H4 (cell line): ENCODE results near the gene ARMH3. TPM values are rescaled to one million over a fixed set of nuclear protein-coding genes. Genes with fewer than 3 reads are reported as not detected.

Experiments used
- DNase-seq: peaks from one replicate; pipeline ENCODE4 v3.0.0-alpha.2; 2015; ENCODE audit warnings: low spot score
- total RNA-seq: library from RNA; depleted of rRNA; stranded (reverse); fragments of >200 nt; shearing (Covaris generic); gene quantifications from 2 replicates; pipeline ENCODE4 v1.2.3, GENCODE V29; 2014

Gene ARMH3
- total RNA-seq, 1 experiment from 2014 or later, result 6.3 TPM

GRCh38 chr10:101832325-101832771 lies 223.6 kb downstream of the ARMH3 start:
- no peak for DNase-seq

GRCh38 chr10:101831169-101831811 lies 224.7 kb downstream of the ARMH3 start:
- no peak for DNase-seq

DNA sequence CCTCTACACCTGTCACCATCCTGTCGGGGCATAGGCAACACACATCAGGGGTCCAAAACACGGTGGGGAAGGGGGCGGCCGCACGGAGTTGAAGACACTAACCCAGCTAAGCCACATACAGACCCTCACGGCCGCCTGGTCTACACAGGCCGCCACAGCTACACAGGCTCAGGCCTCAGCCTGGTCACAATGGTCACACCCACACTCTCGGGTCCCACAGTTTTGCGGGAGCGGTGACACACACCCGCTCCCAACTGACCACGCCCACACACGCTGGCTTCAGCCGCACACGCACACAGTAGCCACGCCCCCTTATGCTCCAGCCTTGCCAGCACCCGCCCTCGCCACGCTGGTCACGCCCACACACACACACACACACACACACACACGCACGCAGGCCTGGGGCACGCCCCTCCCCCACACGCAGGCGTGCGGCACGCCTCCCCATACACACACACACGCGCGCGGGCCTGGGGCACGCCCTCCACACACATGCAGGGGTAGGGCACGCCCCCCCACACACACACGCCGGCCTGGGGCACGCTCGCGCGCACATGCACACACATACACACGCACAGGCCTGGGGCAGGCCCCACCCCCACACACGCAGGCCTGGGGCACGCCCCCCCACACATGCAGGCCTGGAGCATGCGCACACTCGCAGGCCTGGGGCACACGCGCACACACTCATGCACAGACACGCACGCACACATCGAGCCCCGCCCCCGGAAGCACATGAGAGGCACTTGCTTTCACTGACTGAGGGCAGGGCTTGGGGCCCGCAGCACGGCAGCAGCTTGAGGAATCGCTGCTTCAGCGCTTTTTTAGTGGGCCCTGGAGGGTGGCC lies 225.4 kb downstream of the ARMH3 start:
- DNase-seq, result peak; percentile 41

DNA sequence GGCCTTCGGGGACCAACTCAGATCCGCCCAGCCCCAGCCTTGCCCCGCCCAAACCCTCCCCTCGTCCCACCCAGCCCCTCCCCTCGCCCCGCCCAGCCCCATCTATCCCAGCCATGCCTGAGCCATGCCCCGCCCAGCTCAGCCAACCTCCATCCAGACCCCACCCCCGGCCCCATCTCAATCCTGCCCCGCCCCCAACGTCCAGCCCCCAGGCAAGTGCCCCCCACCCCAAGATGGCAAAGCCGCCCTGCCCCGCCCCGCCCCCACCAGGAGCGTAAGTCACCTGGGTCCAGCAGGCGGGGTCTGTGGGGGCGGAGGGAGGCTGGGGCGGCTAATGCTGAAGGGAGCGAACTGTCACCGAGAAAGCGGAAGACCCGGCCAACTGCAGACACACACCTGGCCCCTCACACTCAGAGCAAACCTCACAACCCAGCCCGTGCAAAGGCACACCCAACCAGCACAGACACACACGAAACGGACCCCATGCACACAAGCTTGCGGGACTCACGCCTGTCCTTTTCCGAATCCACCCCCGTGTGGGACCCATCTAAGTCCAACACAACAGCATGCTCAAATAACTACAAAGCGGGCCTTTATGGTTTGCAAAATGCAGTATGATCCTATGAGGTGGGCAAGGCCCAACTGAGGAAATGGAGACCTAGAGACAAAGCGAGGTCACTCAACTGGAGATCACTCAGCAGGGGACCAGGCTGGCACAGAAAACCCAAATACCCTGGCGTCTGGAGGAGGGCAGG lies 226.2 kb downstream of the ARMH3 start:
- DNase-seq, result no peak

GRCh38 chr10:101828766-101829551 lies 227.0 kb downstream of the ARMH3 start:
- no peak for DNase-seq

DNA sequence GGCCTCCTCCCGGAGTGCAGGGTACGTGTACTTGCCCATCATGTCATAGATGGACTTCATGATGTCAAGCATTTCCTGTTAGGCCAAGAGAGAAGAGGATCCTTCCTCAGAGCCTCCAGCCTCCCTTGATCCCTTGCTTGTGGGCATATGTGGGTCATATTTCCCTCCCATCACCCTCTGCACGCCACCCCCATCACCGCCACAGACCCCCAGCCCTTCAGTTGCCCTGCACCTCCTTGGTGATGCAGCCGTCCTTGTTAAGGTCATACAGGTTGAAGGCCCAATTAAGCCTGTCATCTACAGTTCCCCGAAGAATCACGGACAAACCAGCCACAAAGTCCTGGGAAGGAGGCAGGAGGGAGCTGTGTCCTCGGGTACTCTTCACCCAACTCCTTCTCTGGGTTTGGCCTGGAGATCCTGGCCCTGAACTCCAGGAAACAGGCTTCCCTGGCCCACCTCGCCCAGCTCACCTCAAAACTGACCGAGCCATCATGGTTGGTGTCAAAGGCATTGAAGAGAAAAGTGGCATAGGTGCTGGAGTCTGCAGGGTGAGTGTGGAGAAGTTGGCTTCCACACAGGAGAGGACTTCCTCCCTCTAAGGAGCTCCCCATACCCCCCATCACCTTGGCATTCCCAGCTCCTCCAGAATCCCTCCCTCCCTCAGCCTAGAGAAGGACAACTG lies 227.9 kb downstream of the ARMH3 start:
- DNase-seq, result no peak

DNA sequence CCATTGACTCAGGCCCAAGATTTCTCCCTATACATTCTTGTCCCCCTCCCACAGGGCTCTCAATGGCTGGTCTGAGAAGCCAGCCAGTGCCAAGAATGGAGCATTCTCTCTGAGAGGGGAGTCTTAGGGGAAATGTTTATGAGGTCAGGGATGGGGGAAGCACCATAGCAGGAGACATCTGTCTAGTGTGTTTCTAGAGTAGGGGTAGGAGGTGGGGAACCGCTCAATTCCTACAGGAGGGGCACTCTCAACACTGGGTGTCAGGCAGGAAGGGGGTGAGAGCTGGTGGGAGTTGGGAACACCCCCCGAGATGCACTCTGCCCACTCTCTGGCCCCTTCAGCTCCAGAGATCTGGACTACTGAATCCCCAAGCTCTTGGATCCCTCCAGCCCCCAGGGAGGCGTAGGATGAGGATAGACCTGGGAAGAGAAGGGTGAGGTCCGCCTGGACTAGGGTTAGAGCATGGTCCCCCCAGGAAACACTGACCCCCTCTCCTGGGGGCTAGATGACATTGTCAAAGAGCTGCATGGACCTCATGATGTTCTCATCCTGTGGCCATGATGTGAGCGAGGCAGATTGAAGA lies 229.0 kb downstream of the ARMH3 start:
- no peak for DNase-seq

DNA sequence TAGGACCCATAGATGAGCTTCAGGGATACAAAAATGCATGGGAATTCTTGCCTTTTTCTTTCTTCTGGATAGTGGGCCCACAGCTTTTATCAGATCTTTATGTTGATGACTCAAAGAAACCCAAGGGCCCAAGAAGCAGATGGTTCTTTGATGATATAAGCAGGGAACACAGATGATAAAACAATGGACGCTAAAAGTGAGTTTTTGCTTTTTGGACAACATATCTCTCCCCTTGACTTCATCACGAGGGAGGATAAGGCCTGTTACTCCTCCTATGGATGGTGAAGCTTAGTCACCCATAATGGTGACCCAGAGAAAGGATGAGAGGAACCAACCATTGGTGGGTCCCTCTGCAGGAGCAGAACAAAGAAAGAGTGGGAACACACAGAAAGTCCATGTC lies 231.2 kb downstream of the ARMH3 start:
- no peak for DNase-seq

DNA sequence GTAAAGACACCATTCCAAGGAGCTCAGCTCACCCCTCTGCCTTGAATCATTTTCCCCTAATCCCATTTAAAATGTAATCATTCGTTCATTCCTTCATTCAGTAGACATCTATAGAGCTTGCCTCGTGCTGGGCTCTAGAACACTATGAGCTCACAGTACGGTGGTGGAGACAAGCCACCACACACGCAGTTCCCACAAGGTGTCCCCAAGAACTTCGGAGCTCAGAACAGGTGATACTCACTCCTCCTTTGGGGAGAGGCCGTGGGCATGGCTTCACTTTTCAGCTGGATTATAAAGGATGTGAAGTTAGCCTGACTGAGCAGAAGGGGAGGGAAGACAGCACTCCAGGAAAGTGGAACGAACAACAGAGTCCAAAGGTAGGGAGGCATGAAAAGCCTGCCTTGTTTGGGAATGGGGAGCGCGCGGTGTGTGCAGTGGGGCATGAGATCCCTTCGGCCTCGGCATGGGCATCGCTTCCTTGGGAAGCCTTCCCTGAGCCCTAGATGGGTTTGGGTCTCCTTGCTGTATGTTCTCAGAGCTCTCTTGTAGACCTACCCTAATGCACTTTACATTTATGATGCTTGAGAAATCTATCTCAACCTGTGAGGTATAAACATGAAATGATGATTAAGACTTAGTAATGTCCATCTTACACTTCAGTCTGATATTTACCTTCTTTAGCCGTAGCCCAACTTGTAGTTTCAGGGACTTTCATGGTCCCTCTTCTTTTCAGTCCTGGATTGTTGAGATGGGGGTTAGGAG lies 236.9 kb downstream of the ARMH3 start:
- DNase-seq, result no peak

DNA sequence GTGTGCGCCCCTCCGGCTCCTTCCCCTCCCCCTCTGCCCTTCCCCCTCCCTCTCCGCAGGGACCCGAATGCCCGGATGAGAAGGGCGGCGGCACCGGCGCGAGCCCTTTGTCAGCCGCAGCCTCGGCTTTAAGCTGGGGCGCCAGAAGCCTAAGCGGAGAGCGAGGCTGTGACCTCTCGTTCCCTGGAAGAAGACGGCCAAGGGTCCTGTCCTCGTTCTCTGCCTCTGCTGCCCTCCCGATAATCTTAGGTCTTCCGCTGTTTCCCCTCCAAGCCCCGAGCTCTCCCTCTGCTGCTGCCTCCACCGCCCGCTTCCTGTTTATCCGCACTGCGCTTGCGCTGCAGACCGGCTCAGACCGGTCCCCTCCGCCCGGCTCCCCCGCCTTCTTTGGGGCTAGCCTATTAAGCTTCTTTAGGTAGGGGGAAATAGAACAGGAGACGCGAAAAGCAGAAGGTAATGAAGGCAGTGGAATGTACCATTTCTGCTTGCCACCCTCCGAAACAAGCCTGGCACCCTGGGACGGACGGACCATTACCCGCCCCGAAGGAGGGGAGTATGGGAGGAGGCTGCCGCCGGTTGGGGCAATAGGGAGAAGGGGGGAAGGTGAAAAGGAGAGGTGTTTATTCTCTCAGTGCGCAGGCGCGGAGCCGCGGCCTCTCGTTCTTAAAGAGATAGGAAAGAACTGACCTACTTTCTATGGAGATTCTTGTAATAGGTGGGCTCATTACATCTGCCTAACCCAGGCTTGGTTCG lies 237.7 kb downstream of the ARMH3 start, which contains the start of gene OGA:
TSS of gene OGA (minus strand) at position 326 of the 753 bp plus-strand sequence. CDS start 422 bp downstream, outside the sequence.
- DNase-seq, result peak; percentile 99

DNA sequence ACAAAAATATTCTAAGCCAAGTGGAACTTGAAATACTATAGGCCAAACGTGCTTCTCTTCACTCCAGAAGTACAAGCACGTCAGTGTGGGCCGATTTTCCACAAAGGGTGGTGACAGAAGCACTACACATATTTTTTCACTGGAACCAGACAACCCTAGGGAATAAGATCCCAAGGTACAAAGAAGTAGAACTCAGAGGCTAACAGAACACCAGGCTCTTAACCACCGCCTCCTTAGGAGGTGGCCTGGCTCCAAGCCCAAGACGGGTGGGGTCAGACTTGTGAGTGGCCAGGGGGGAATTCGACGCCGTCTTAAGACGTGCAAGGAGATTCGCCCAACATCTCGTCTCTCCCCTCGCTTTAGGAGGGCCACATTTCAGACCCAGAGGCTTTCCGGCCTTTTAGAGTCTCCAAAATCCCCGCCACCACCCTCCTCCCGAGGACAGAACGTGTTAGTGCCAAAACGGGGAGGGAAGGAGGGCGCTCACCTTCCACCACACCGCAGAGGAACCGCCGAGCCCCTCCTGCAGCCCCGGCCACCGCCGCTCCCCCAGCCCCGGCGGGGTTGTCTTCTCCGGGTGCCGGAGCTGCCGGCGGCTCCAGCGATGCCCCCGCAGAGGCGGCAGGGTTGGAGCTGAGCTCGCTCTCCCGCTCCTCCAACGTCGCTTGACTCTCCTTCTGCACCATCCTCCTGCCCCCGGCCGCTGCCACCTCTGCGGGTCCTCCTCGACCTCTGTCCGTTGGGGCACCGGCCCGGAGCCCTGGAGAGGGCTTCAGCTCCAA lies 238.4 kb downstream of the ARMH3 start:
- DNase-seq, result peak; percentile 92

DNA sequence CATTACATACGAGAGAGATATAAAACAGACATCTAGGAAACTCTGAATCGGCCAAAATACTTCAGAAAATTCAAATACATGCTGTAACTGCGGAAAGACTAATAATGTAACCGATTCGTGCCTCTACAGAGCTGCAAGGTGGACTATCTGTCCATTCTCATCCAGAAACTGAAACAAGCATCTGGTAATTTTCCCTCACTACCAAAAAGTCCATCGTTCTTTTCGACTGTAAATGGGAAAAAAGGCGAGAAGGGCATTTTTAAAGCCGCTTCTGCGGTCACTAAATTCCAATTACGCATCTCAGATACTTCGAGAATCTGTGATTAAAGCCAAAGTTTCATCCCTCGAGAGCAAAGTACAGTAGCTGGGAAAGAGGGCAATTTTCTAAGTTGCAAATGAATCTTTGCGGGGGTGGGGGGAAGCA lies 239.0 kb downstream of the ARMH3 start:
- no peak for DNase-seq

GRCh38 chr10:101816376-101816775 lies 239.6 kb downstream of the ARMH3 start:
- DNase-seq, result no peak

- DNase-seq, result peak; percentile 19
Observed at GRCh38 chr10:101814466-101815071, 241.4 kb downstream of the ARMH3 start.

- no peak for DNase-seq
Observed at GRCh38 chr10:101812606-101813005, 243.4 kb downstream of the ARMH3 start.

GRCh38 chr10:101807158-101807557 lies 248.8 kb downstream of the ARMH3 start:
- DNase-seq, result no peak

- DNase-seq, result no peak
Observed at GRCh38 chr10:101803511-101803910, 252.5 kb downstream of the ARMH3 start.
